AG09309 (cell line): Measurements from ENCODE around the gene PREX1.

Experiments used
- DNase-seq: peaks from one replicate; pipeline ENCODE4 v3.0.0-alpha.2; 2010; ENCODE audit warnings: low read depth
- H3K4me3 ChIP-seq: 2 replicates; pipeline ENCODE4 v1.5.1; 2011; ENCODE audit warnings: mild to moderate bottlenecking, low read depth, low read length, moderate library complexity; ENCODE audit not compliant: control insufficient read depth
- CTCF ChIP-seq: IDR thresholded peaks from 2 replicates; pipeline ENCODE4 v1.5.1; 2011; ENCODE audit warnings: mild to moderate bottlenecking, low read depth, low read length, inconsistent platforms; ENCODE audit not compliant: insufficient read depth, control insufficient read depth; ENCODE audit errors: missing control alignments

Gene PREX1

DNA sequence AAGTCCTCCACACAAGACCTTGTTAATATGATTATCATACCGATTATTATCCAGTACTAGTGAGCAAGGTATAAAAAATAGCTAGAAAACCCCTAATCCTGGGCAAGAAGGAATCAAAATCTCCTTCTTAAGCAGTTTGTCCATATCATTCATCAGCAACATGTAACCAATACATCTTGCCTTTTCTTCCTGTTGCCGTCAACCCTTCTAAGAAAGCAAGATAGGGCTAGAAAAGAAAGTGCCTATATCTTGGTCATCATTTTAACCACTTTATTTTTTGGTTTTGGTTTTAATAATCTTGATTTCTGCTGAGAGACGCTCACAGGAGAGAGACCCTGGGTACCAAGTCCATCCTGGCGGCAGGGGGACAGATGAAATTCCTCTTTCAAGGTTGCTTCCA lies 27.2 kb upstream of the PREX1 start:
- no peak overlapping the region for H3K4me3 ChIP-seq
- TF ChIP-seq CTCF, result no peak
- DNase-seq, result no peak

GRCh38 chr20:48852609-48853008 lies 24.8 kb upstream of the PREX1 start:
- DNase-seq, result no peak
- H3K4me3 ChIP-seq, result no peak overlapping the region
- TF ChIP-seq CTCF, result no peak

GRCh38 chr20:48851579-48851978 lies 23.8 kb upstream of the PREX1 start:
- H3K4me3 ChIP-seq, result no peak overlapping the region
- DNase-seq, result no peak
- no peak for TF ChIP-seq CTCF

- DNase-seq, result no peak
- TF ChIP-seq CTCF, result no peak
- H3K4me3 ChIP-seq, result no peak overlapping the region
Measured at GRCh38 chr20:48850977-48851299, 23.1 kb upstream of the PREX1 start.

- TF ChIP-seq CTCF, result no peak
- DNase-seq, result no peak
- no peak overlapping the region for H3K4me3 ChIP-seq
Measured at GRCh38 chr20:48850257-48850976, 22.6 kb upstream of the PREX1 start.

DNA sequence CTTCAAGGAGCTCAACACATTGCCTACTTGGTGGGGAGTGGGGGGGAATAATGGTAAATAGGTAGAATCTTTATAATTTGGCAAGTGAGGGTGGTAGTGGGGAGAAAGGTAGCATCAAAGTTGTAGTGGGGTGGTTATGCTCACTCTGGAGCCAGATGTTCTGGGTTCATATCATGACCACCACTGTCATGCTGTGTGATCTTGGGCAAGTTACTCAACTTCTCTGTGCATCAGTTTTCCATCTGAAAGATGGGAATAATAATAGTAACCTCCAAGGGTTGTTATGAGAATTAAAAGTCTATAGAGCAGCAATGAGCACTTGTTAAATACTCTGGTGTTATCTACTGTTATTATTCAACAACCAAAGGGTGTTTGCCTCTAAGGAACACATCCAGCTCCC lies 22.0 kb upstream of the PREX1 start:
- H3K4me3 ChIP-seq, result no peak overlapping the region
- TF ChIP-seq CTCF, result no peak
- DNase-seq, result no peak

DNA sequence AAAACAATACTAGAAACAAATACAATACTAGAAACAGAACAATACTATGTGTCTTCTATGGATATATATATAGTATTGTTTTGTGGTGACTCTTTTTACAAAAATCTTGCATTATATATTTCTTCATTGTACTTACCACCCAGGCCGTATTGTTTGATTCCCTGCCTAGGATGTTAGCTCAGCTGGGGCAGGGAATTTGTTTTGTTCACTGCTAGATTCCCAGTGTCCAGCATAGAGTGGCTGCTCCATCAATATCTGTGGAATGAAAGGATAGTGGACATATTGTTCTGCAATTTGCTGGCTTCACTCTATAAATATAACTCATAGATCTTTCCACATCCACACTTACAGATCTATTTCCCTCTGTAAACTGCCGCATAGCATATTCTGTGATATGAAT lies 21.5 kb upstream of the PREX1 start:
- no peak for DNase-seq
- no peak overlapping the region for H3K4me3 ChIP-seq
- TF ChIP-seq CTCF, result no peak
